Activated naive CD8-positive, alpha-beta T cell treated with anti-CD3 and anti-CD28 coated beads for 36 hours (primary cell): ENCODE data around the gene OR6K3. TPM values are rescaled to one million over a fixed set of nuclear protein-coding genes. Genes with fewer than 3 reads are reported as not detected.

Source experiments
- DNase-seq: peaks from one replicate; pipeline ENCODE4 v3.0.0; 2021
- H3K27ac Mint-ChIP-seq: one replicate; pipeline ENCODE4 v1.8.0; 2022; ENCODE audit warnings: mild to moderate bottlenecking, moderate library complexity, mixed read lengths
- H3K27me3 Mint-ChIP-seq: one replicate; pipeline ENCODE4 v1.8.0; 2022; ENCODE audit warnings: mild to moderate bottlenecking, mixed read lengths
- H3K36me3 Mint-ChIP-seq: one replicate; pipeline ENCODE4 v1.8.0; 2021; ENCODE audit warnings: mild to moderate bottlenecking, mixed read lengths
- H3K4me1 Mint-ChIP-seq: one replicate; pipeline ENCODE4 v1.8.0; 2021; ENCODE audit warnings: mixed read lengths
- H3K4me3 Mint-ChIP-seq: one replicate; pipeline ENCODE4 v1.8.0; 2022; ENCODE audit warnings: mild to moderate bottlenecking, moderate library complexity, mixed read lengths
- H3K9me3 Mint-ChIP-seq: one replicate; pipeline ENCODE4 v1.8.0; 2022; ENCODE audit warnings: mixed read lengths
- total RNA-seq, 2 experiments: library from RNA; stranded (reverse); gene quantifications; one replicate each; pipeline ENCODE4 v1.2.3, GENCODE V29; 2021

The OR6K3 gene
- total RNA-seq = not detected

- Mint-ChIP-seq H3K27me3 (peaks cover 35% of the 10 kb centered on the region), H3K4me3 (no peak within 1 kb of the TSS), H3K4me1 (peaks cover 3% of the 10 kb centered on the region), H3K36me3 (no peaks in the 10 kb centered on the region), H3K27ac (no peak within 1 kb of the TSS), H3K9me3 (no peaks in the 10 kb centered on the region)
- DNase-seq = no peak
These were observed at the start of gene OR6K3 for GRCh38 chr1:158720620-158721019. OR6K3 (minus strand) TSS chr1:158720720; CDS start chr1:158718115, 2,605 bp downstream.

DNA sequence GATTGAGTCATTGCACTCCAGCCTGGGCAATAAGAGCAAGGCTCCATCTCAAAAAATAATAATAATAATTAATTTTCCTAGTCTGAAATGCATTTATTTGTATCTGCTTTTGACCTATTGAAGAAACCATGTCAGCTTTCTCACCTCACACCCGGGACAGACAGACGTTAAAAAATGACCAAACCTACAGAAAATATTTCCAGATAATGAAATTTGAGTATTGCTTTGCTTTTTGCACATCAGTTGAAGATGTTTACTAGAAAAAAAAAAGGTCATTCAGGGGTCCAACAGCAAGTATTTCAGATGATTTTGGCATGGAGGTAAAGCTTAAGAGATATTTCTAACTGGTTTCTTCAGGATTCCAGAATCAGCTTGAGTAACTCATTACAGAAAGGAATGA lies 33.9 kb upstream of the OR6K3 start, which contains the start of gene OR6K6:
TSS of gene OR6K6 (plus strand) at position 301 of the 400 bp plus-strand sequence. CDS start 168 bp downstream, outside the sequence.
- no peak for DNase-seq

GRCh38 chr1:158752155-158752712 lies 31.7 kb upstream of the OR6K3 start:
- Mint-ChIP-seq H3K4me1 (no peaks in the 10 kb centered on the region), H3K9me3 (no peaks in the 10 kb centered on the region), H3K4me3 (no peak overlapping the region), H3K27ac (no peak overlapping the region), H3K27me3 (peaks cover 17% of the 10 kb centered on the region), H3K36me3 (no peaks in the 10 kb centered on the region)
- no peak for DNase-seq

More for the DNA sequence above, 33.9 kb upstream of the OR6K3 start, which contains the start of gene OR6K6:
- Mint-ChIP-seq H3K36me3 (no peaks in the 10 kb centered on the region), H3K27me3 (peaks cover 23% of the 10 kb centered on the region), H3K4me3 (no peak within 1 kb of the TSS), H3K9me3 (no peaks in the 10 kb centered on the region), H3K27ac (no peak within 1 kb of the TSS), H3K4me1 (no peaks in the 10 kb centered on the region)

GRCh38 chr1:158735848-158736247 lies 15.3 kb upstream of the OR6K3 start:
- Mint-ChIP-seq H3K9me3 (no peaks in the 10 kb centered on the region), H3K4me3 (no peak overlapping the region), H3K27ac (no peak overlapping the region), H3K4me1 (no peaks in the 10 kb centered on the region), H3K36me3 (no peaks in the 10 kb centered on the region), H3K27me3 (peaks cover 4% of the 10 kb centered on the region)
- no peak for DNase-seq

GRCh38 chr1:158732524-158732923 lies 12.0 kb upstream of the OR6K3 start:
- Mint-ChIP-seq H3K36me3 (no peaks in the 10 kb centered on the region), H3K27ac (no peak overlapping the region), H3K9me3 (no peaks in the 10 kb centered on the region), H3K4me1 (no peaks in the 10 kb centered on the region), H3K27me3 (peaks cover 4% of the 10 kb centered on the region), H3K4me3 (no peak overlapping the region)
- DNase-seq = no peak

DNA sequence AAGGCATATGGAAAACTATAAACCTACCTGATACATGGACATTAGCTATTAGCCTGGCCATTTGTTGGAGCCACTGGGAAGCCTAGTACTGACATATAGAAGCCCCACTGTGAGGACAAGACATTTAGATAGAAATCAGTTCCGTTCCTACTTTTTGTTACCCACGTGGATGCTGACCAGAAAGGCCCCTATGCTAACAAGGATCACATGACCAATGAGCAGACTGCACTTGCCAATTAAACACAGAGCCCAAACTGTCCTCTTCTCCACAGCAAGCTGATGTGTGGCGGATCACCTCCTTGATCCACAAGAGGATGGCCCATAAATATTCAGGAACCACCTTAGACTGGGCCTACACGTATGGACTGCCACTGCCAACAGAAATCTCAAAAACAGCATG lies 11.2 kb upstream of the OR6K3 start:
- Mint-ChIP-seq H3K27ac (no peak overlapping the region), H3K27me3 (peaks cover 8% of the 10 kb centered on the region), H3K4me1 (no peaks in the 10 kb centered on the region), H3K4me3 (no peak overlapping the region), H3K9me3 (no peaks in the 10 kb centered on the region), H3K36me3 (no peaks in the 10 kb centered on the region)
- DNase-seq = no peak

DNA sequence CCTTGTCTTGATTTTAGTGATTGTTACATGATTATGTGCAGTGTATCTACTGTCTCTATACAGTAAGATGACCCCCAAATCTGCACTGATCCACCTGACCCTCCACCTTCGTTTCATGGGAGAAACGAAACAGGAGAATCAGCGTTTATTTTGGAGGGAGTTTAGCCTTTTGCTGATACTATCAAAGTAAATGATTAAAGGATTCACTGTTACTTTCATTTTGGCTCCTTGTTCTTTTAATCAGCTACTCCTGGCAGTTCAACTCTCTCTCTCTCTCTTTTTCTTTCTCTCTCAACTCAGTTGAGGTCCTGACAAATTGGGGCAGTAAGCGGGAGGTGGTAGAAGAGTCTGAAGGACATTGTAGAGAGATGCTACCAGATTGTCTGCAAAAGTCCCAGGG lies 9.9 kb upstream of the OR6K3 start:
- H3K27ac Mint-ChIP-seq = no peak overlapping the region
- H3K36me3 Mint-ChIP-seq = no peaks in the 10 kb centered on the region
- no peak for DNase-seq
- peaks cover 15% of the 10 kb centered on the region for H3K27me3 Mint-ChIP-seq
- no peaks in the 10 kb centered on the region for H3K9me3 Mint-ChIP-seq
- no peak overlapping the region for H3K4me3 Mint-ChIP-seq
- H3K4me1 Mint-ChIP-seq = no peaks in the 10 kb centered on the region

- Mint-ChIP-seq H3K9me3 (no peaks in the 10 kb centered on the region), H3K36me3 (no peaks in the 10 kb centered on the region), H3K27me3 (peaks cover 22% of the 10 kb centered on the region), H3K27ac (no peak overlapping the region), H3K4me1 (no peaks in the 10 kb centered on the region), H3K4me3 (no peak overlapping the region)
- no peak for DNase-seq
These were observed 8.1 kb upstream of the OR6K3 start for GRCh38 chr1:158728510-158729225.

DNA sequence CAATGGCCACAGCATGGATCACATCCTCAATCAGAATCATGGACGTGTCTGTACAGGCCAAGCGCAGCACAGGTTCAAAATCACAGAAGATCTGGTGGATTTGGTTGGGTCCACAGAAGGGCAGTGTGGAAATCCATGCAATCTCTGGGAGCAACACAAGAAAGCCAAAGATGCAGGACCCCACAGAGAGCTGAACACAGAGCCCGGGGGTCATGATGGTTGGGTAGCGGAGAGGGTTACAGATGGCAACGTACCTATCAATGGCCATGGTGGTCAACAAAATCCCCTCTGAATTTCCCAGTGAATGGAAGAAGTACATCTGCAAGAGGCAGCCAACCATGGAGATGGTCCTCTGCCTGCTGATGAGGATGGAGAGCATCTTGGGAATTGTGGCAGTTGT lies 3.9 kb upstream of the OR6K3 start:
- H3K4me1 Mint-ChIP-seq = no peaks in the 10 kb centered on the region
- no peak overlapping the region for H3K27ac Mint-ChIP-seq
- no peaks in the 10 kb centered on the region for H3K9me3 Mint-ChIP-seq
- no peak overlapping the region for H3K4me3 Mint-ChIP-seq
- no peak for DNase-seq
- peaks cover 35% of the 10 kb centered on the region for H3K27me3 Mint-ChIP-seq
- H3K36me3 Mint-ChIP-seq = no peaks in the 10 kb centered on the region

GRCh38 chr1:158719664-158720063 lies 856 bp downstream of the OR6K3 start:
- Mint-ChIP-seq H3K4me1 (peaks cover 3% of the 10 kb centered on the region), H3K4me3 (no peak overlapping the region), H3K9me3 (no peaks in the 10 kb centered on the region), H3K27me3 (peaks cover 36% of the 10 kb centered on the region), H3K36me3 (no peaks in the 10 kb centered on the region), H3K27ac (no peak overlapping the region)
- no peak for DNase-seq

DNA sequence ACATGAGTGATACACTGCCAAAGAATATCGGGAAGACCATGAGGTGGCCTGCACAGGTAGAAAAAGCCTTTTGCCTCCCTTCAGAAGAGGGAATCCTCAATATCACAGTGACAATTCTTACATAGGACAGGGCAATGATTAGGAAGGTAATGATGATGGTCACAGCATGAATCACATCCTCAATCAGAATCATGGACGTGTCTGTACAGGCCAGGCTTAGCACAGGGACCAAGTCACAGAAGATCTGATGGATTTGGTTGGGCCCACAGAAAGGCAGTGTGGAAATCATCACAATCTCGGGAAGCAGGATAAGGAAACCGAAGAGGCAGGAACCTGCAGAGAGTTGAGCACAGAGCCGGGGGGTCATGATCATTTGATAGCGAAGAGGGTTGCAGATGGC lies 3.2 kb downstream of the OR6K3 start:
- Mint-ChIP-seq H3K4me3 (no peak overlapping the region), H3K27ac (no peak overlapping the region), H3K27me3 (peaks cover 34% of the 10 kb centered on the region), H3K9me3 (no peaks in the 10 kb centered on the region), H3K36me3 (no peaks in the 10 kb centered on the region), H3K4me1 (peaks cover 3% of the 10 kb centered on the region)
- no peak for DNase-seq

- no peak for DNase-seq
- Mint-ChIP-seq H3K4me1 (peaks cover 3% of the 10 kb centered on the region), H3K27ac (no peak overlapping the region), H3K9me3 (no peaks in the 10 kb centered on the region), H3K36me3 (no peaks in the 10 kb centered on the region), H3K4me3 (no peak overlapping the region), H3K27me3 (peaks cover 37% of the 10 kb centered on the region)
These were observed 4.2 kb downstream of the OR6K3 start for GRCh38 chr1:158716335-158716734.

- Mint-ChIP-seq H3K36me3 (no peaks in the 10 kb centered on the region), H3K27ac (no peak overlapping the region), H3K27me3 (peaks cover 28% of the 10 kb centered on the region), H3K9me3 (no peaks in the 10 kb centered on the region), H3K4me3 (no peak overlapping the region), H3K4me1 (peaks cover 3% of the 10 kb centered on the region)
- no peak for DNase-seq
These were observed 5.8 kb downstream of the OR6K3 start for GRCh38 chr1:158714754-158715153.

DNA sequence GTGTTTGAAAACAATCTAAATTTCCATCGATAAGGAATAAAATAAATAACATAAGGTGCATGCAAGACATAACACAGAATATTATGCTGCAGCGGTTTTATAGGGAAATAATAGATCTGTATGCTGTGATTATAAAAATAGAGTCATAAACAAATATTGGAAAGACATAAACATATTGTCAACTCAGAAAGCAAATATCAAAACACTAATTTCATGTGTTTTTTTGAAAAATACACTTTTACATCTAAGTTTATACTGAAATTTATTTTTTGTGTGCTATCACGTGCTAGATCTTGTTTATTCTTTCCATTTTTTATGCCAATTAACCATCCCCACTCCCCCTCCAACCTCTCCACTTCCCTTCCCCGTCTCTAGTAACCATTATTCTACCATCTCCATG lies 9.4 kb downstream of the OR6K3 start:
- DNase-seq = no peak
- Mint-ChIP-seq H3K27ac (no peak overlapping the region), H3K9me3 (no peaks in the 10 kb centered on the region), H3K27me3 (peaks cover 19% of the 10 kb centered on the region), H3K36me3 (no peaks in the 10 kb centered on the region), H3K4me3 (no peak overlapping the region), H3K4me1 (no peaks in the 10 kb centered on the region)

DNA sequence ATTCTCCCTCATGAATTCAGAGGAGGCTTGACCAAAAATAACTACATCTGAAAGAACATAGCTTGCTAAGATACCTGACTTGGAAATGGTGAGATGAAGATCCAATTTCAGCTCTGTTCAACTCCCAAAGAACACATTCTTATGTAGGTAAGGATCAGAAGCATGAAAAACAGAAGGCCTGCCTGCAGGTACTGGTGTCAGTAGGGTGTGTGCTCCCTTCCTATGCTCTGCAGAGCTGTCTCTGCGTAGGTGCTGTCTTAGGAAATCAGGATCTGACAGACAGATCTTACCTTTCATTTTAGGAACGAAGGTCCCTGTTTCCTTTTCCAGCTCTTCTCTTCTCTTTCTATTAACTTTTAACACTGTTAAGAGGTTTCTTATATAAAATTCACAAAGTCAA lies 14.4 kb downstream of the OR6K3 start:
- H3K9me3 Mint-ChIP-seq = no peaks in the 10 kb centered on the region
- H3K27me3 Mint-ChIP-seq = no peaks in the 10 kb centered on the region
- H3K27ac Mint-ChIP-seq = no peak overlapping the region
- no peak overlapping the region for H3K4me3 Mint-ChIP-seq
- H3K36me3 Mint-ChIP-seq = no peaks in the 10 kb centered on the region
- DNase-seq = no peak
- no peaks in the 10 kb centered on the region for H3K4me1 Mint-ChIP-seq

DNA sequence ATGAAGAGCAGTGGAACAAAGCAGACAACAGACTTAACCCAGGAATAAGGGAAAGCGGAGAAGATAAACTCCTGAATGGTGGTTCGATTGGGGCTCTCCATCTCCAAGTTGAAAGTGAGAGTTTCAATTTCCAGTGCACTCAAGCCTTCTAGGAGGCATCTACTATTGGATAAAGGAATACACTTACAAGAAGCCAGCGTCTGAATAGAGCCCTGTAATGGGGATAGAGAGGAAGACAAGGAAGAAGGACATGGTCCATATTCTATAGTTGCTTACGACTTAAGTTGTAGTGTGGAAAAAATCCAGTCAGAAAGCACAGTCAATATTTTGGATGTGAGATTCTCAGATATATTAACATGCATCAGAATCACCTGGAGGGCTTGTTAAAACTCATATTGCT lies 20.0 kb downstream of the OR6K3 start, which contains the start of gene OR6K2:
TSS of gene OR6K2 (minus strand) at position 101 of the 400 bp plus-strand sequence. CDS start at position 101, 0 bp downstream.
- no peaks in the 10 kb centered on the region for H3K9me3 Mint-ChIP-seq
- no peak within 1 kb of the TSS for H3K27ac Mint-ChIP-seq
- H3K4me3 Mint-ChIP-seq = no peak within 1 kb of the TSS
- H3K36me3 Mint-ChIP-seq = no peaks in the 10 kb centered on the region
- H3K4me1 Mint-ChIP-seq = no peaks in the 10 kb centered on the region
- no peak for DNase-seq
- H3K27me3 Mint-ChIP-seq = peaks cover 5% of the 10 kb centered on the region
